HG02973 (cell line): Measurements from ENCODE around the gene GOLGA6A.
"Not testable (repeated sequence)": the region's sequence is repeated elsewhere in the genome, so short reads cannot be mapped to it uniquely, and the experiment has no call there.

Experiments
- ATAC-seq: cut with Tn5 transposase; IDR thresholded peaks from one replicate; pipeline ENCODE4 v1.9.1; 2021; ENCODE audit warnings: moderate library complexity; ENCODE audit not compliant: unreplicated experiment

GOLGA6A gene

GRCh38 chr15:74053941-74054529 lies 28.3 kb downstream of the GOLGA6A start:
- ATAC-seq = no peak

GRCh38 chr15:74053517-74053916 lies 28.8 kb downstream of the GOLGA6A start:
- no peak for ATAC-seq

GRCh38 chr15:74052271-74053260 lies 29.8 kb downstream of the GOLGA6A start:
- not testable (repeated sequence) for ATAC-seq

- ATAC-seq = no peak
Measured at GRCh38 chr15:74050556-74051234, 31.7 kb downstream of the GOLGA6A start.

- ATAC-seq = no peak
Measured at GRCh38 chr15:74050127-74050526, 32.2 kb downstream of the GOLGA6A start.

GRCh38 chr15:74046275-74046674 lies 36.1 kb downstream of the GOLGA6A start:
- ATAC-seq = no peak

- ATAC-seq = no peak
Measured at GRCh38 chr15:74045636-74046274, 36.6 kb downstream of the GOLGA6A start.

- no peak for ATAC-seq
Measured at GRCh38 chr15:74045184-74045583, 37.2 kb downstream of the GOLGA6A start.

GRCh38 chr15:74044267-74045110 lies 37.9 kb downstream of the GOLGA6A start:
- ATAC-seq = no peak

GRCh38 chr15:74043425-74044266 lies 38.7 kb downstream of the GOLGA6A start:
- ATAC-seq = no peak

GRCh38 chr15:74042603-74043424 lies 39.5 kb downstream of the GOLGA6A start:
- ATAC-seq = no peak

- no peak for ATAC-seq
Measured at GRCh38 chr15:74041777-74042435, 40.4 kb downstream of the GOLGA6A start.

GRCh38 chr15:74041311-74041756 lies 41.0 kb downstream of the GOLGA6A start:
- ATAC-seq = no peak

GRCh38 chr15:74040109-74040850 lies 42.1 kb downstream of the GOLGA6A start:
- no peak for ATAC-seq

- ATAC-seq = no peak
Measured at GRCh38 chr15:74039656-74040010, 42.7 kb downstream of the GOLGA6A start.

GRCh38 chr15:74038707-74039655 lies 43.4 kb downstream of the GOLGA6A start:
- ATAC-seq = no peak
